Lower lobe of right lung (tissue), 2 donors: Measurements from ENCODE around the gene ANKRD34B. TPM values are rescaled to one million over a fixed set of nuclear protein-coding genes. Genes with fewer than 3 reads are reported as not detected.
A peak's percentile ranks its signal among the peaks of the same experiment; 100 is the strongest.

ENCODE experiments used
- ATAC-seq, 2 donors: fragments of 200-7000 bp; cut with Tn5 transposase; one replicate each; pipeline ENCODE4 v1.9.1; 2020 to 2022; ENCODE audit warnings: mild to moderate bottlenecking in 2 of 2, moderate library complexity in 2 of 2
- DNase-seq: peaks from one replicate; pipeline ENCODE4 v3.0.0-alpha.2; 2020
- H3K27ac ChIP-seq: fragments of 200-600 bp; one replicate; pipeline ENCODE4 v1.8.0; 2022
- H3K27me3 ChIP-seq: fragments of 200-600 bp; one replicate; pipeline ENCODE4 v1.8.0; 2022; ENCODE audit warnings: low read depth
- H3K36me3 ChIP-seq: fragments of 200-600 bp; one replicate; pipeline ENCODE4 v1.8.0; 2022; ENCODE audit warnings: mild to moderate bottlenecking
- H3K4me1 ChIP-seq: fragments of 200-600 bp; one replicate; pipeline ENCODE4 v1.8.0; 2022
- H3K4me3 ChIP-seq: fragments of 200-600 bp; one replicate; pipeline ENCODE4 v1.8.0; 2022; ENCODE audit warnings: mild to moderate bottlenecking
- H3K9me3 ChIP-seq: fragments of 200-600 bp; one replicate; pipeline ENCODE4 v1.8.0; 2022
- intact Hi-C: fragments of 100-400 bp; cut with DNase I; formaldehyde crosslinking; loops from one replicate; pipeline ENCODE4 v1.11.0; 2022
- total RNA-seq: library from RNA; stranded (reverse); fragmentation: NEBNext Ultra II Directional; extraction: Animal tissue kit (Norgen Biotek cat#: 25700); gene quantifications from one replicate; pipeline ENCODE4 v1.2.1, GENCODE V29; 2021
- TF ChIP-seq, protein P1 (sequence below): fragments of 200-600 bp; IDR thresholded peaks from one replicate; pipeline ENCODE4 v1.8.0; 2022; ENCODE audit warnings: antibody characterized with exemption, mild to moderate bottlenecking
- donor health status: DM: no; HTN: yes; CAD: no; lungs with severe emphysema.

The ANKRD34B gene
- total RNA-seq, 1 donor from 2014 or later, result 0.30 TPM

DNA sequence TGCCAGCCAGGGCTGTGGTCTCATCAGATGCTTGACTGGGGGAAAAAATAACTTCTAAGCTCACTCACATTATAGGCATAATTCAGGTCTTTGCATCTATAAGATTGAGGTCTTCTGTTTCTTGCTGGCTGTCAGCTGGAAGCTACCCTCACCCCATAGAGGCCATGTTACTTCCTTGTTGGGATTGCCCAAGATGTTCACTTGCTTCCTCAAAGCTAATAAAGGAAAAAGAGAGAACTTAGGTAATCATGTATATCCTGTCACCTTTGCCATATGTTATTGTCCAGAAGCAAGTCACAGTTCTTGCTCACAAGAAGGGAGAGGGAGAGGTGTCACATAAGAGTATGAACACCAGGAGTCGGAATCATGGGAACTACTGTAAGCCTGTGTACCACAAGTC is 38.7 kb upstream of the ANKRD34B start:
- no peak overlapping the region for H3K4me3 ChIP-seq
- no peaks in the 10 kb centered on the region for H3K4me1 ChIP-seq
- ATAC-seq (peak; percentile 50 to 74), DNase-seq (no peak)
- no peak overlapping the region for H3K27ac ChIP-seq
- H3K9me3 ChIP-seq, result no peaks in the 10 kb centered on the region
- intact Hi-C loops, result no loop called here
- TF ChIP-seq, protein P1, sequence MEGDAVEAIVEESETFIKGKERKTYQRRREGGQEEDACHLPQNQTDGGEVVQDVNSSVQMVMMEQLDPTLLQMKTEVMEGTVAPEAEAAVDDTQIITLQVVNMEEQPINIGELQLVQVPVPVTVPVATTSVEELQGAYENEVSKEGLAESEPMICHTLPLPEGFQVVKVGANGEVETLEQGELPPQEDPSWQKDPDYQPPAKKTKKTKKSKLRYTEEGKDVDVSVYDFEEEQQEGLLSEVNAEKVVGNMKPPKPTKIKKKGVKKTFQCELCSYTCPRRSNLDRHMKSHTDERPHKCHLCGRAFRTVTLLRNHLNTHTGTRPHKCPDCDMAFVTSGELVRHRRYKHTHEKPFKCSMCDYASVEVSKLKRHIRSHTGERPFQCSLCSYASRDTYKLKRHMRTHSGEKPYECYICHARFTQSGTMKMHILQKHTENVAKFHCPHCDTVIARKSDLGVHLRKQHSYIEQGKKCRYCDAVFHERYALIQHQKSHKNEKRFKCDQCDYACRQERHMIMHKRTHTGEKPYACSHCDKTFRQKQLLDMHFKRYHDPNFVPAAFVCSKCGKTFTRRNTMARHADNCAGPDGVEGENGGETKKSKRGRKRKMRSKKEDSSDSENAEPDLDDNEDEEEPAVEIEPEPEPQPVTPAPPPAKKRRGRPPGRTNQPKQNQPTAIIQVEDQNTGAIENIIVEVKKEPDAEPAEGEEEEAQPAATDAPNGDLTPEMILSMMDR, result no peak
- H3K27me3 ChIP-seq, result no peaks in the 10 kb centered on the region
- H3K36me3 ChIP-seq, result no peaks in the 10 kb centered on the region

DNA sequence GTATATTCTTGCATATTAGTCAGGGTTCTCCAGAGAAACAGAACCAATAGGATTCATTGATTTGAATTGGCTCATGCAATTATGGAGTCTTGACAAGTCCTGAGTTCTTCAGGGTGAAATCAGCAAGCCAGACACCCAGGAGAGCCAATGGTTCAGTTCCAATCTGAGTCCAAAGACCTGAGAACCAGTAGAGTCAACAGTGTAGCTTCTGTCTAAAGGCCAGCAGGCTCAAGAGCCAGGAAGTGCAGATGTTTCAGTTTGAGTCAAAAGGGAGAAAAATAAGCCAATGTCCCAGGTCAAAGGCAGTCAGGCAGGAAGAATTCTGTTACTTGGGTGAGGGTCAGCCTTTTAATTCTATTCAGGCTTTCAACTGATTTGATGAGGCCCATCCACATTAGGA is 37.8 kb upstream of the ANKRD34B start:
- TF ChIP-seq, protein P1, result no peak
- Histone ChIP-seq H3K36me3 (no peaks in the 10 kb centered on the region), H3K9me3 (no peaks in the 10 kb centered on the region), H3K4me1 (no peaks in the 10 kb centered on the region), H3K27ac (no peak overlapping the region), H3K27me3 (no peaks in the 10 kb centered on the region), H3K4me3 (no peak overlapping the region)
- no peak for DNase-seq
- ATAC-seq, result no peak
- intact Hi-C loops, result no loop called here

DNA sequence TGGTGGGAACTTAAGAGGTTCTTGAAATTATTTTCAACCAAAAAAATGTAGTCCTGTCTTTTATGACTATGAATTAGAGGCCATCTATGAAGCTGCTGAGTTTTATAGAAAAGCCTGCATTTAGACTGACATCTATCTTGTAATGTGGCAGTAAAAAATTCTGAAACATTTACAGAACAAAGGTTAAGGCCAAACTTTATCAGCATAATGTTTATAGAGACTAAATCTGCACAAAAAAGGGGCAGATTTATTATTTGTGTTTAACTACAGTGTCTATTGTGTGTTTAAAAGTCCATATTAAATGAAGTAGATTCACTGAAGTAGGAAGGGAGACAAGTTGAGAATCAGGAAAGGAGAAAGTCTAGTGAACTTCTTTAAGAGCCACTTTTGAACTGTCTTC is 37.3 kb upstream of the ANKRD34B start:
- H3K27ac ChIP-seq, result no peak overlapping the region
- TF ChIP-seq, protein P1, result no peak
- intact Hi-C loops, result no loop called here
- H3K9me3 ChIP-seq, result no peaks in the 10 kb centered on the region
- DNase-seq (no peak), ATAC-seq (no peak)
- H3K36me3 ChIP-seq, result no peaks in the 10 kb centered on the region
- H3K4me3 ChIP-seq, result no peak overlapping the region
- no peaks in the 10 kb centered on the region for H3K27me3 ChIP-seq
- no peaks in the 10 kb centered on the region for H3K4me1 ChIP-seq

DNA sequence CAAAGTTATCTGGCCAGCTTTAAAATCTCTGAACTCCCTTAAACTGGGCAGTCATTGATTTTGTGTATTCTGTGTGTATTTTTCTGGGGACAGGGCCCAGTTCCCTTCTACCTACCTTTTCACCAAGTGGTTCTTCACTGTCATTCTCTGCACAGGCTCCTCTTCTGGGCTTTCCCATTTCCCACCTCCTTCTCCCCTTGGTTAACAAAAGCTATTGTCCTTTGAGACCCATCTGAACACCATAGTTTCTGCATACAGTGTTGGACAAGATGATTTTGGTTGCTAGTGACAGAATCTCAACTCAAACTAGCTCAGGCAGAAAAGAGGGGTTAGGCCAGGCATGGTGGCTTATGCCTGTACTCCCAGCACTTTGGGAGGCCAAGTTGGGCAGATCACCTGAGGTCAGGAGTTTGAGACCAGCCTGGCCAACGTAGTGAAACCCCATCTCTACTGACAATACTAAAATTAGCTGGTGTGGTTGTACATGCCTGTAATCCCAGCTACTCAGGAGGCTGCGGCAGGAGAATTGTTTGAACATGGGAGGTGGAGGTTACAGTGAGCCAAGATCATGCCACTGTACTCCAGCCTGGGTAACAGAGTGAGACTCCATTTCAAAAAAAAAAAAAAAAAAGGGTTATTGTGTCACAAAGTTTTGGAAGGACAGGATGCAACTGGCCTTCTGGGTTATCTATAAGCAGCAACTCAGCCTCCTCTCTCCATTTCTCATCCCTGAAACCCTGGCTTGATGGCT is 31.0 kb upstream of the ANKRD34B start:
- H3K27me3 ChIP-seq, result no peaks in the 10 kb centered on the region
- H3K36me3 ChIP-seq, result no peaks in the 10 kb centered on the region
- TF ChIP-seq, protein P1, result no peak
- intact Hi-C loops, result no loop called here
- no peak overlapping the region for H3K27ac ChIP-seq
- no peaks in the 10 kb centered on the region for H3K4me1 ChIP-seq
- H3K4me3 ChIP-seq, result no peak overlapping the region
- no peaks in the 10 kb centered on the region for H3K9me3 ChIP-seq
- ATAC-seq (no peak), DNase-seq (no peak)

DNA sequence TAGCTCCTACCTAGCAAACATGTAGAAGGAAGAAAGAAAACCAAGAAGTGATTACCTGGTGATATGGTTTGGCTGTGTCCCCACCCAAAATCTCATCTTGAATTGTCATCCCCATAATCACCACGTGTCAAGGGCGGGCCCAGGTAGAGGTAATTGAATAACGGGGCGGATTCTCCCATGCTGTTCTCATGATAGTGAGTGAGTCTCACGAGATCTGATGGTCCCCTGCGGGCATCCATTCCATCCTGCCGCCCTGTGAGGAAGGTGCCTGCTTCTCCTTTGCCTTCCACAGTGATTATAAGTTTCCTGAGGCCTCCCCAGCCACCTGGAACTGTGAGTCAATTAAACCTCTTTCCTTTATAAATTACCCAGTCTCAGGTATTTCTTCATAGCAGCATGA is 27.4 kb upstream of the ANKRD34B start:
- H3K9me3 ChIP-seq, result no peaks in the 10 kb centered on the region
- TF ChIP-seq, protein P1, result no peak
- H3K27ac ChIP-seq, result no peak overlapping the region
- no peaks in the 10 kb centered on the region for H3K36me3 ChIP-seq
- ATAC-seq, result no peak
- no peaks in the 10 kb centered on the region for H3K27me3 ChIP-seq
- no peak for DNase-seq
- intact Hi-C loops, result no loop called here
- no peaks in the 10 kb centered on the region for H3K4me1 ChIP-seq
- no peak overlapping the region for H3K4me3 ChIP-seq
